Left renal cortex interstitium (tissue), 4 donors: ENCODE measurements around the gene FAM76B. TPM values are rescaled to one million over a fixed set of nuclear protein-coding genes. Genes with fewer than 3 reads are reported as not detected.
A peak's percentile ranks its signal among the peaks of the same experiment; 100 is the strongest.

Source experiments
- DNase-seq, 4 donors: peaks; one replicate each; pipeline ENCODE4 v3.0.0-alpha.2; 2013; ENCODE audit warnings: low read depth in 4 of 4, low spot score in 2 of 4, missing footprints in 1 of 4
- polyA plus RNA-seq, 4 donors: library from polyadenylated mRNA; unstranded; fragments of 120-200 nt; gene quantifications; one replicate each; pipeline ENCODE4 v1.2.1, GENCODE V29; 2013; ENCODE audit not compliant: insufficient read length in 4 of 4

FAM76B gene
- polyA plus RNA-seq, 4 donors, result 48.1 to 64.8 (median 56.1) TPM

- DNase-seq, result no peak
Observed at GRCh38 chr11:95792700-95793099, 3.1 kb upstream of the FAM76B start.

GRCh38 chr11:95792200-95792599 is 2.6 kb upstream of the FAM76B start:
- DNase-seq, result no peak

GRCh38 chr11:95791709-95792033 is 2.1 kb upstream of the FAM76B start:
- no peak for DNase-seq

DNA sequence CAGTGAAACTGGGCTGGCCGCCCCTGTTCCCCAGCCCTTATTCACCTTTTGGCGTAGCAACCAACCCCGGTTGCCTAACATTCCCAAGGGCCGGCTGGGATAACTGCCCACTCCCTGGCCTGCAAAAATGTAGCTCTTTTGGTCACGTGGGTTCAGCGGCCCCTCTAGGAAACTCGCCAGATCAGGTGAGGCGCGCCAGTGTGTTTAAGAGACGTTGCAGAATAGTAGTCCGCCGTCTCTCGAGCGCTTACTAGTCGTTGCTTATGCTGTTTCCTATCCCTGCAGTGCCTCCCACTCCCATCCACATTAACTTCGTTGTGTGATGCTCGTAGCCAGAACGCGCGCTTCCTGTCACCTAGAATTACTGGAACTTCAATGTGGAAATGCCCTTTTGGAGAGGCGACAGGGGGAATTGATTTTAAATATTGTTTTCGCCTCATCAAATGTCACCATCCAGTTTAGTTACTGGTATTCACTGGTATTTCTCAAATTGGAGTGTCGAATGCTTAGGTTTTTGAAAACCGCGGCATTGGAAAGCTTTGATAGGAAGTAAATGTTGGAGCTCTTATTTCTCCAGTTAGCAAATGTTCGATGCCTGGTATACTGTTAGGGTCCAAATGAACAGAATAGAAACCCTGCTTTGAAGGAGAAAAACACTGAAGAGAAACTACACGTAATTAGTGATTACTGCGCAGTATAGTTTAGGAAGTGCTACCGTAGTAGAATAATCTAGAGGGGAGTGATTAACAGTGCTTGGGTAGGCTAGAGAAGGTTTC is 1.5 kb upstream of the FAM76B start:
- peak; percentile 56 to 65 (median 60) for DNase-seq

DNA sequence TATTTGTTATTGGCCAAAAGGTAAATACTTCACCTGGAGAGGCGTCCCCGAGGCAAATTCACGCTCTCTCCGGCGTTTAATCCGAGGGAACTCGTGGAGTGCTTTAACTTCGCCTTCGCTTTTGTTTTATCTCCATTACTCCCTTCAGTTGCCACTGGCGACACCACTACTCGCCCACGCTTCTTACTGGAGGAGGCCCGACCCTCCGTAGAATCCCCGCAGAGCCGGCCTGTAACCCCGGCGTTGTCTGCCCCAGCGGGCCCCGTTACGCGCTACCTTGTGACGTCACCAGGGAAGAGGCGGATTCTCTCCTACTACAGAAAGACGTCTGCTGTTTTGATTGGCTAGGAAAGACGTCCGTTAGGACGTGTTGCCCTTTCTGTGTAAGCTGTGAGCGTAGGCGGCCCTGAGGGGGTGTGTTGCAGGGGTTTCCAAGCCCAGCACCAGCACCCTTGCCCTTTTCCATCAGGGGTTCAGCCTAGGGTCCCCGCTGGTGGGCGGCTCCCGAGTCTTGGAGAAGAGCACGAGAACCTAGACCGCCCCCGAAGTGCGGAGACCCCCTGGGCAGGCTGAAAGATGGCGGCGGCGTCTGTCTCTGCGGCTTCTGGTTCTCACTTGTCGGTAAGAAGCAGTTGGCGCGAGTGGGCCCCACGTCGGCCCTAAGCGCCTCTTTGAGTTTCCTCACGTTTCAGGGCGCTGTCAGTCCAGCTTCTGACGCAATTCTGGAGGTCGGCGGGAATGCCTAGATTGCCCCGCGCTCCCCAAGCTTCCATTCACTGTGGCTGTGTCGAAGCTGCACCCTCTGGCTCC is 746 bp upstream of the FAM76B start, which contains the start of gene CEP57:
CEP57 (plus strand) TSS at position 376 of the 810 bp plus-strand sequence; CDS start at position 577, 201 bp downstream.
- DNase-seq, result peak; percentile 95 to 99 (median 98)

- peak in 3 of 4 donors; percentile 7 to 37 (median 32) for DNase-seq
Observed at GRCh38 chr11:95788921-95789505, 569 bp downstream of the FAM76B start.

- no peak for DNase-seq
Observed at GRCh38 chr11:95780544-95780943, 9.0 kb downstream of the FAM76B start.

DNA sequence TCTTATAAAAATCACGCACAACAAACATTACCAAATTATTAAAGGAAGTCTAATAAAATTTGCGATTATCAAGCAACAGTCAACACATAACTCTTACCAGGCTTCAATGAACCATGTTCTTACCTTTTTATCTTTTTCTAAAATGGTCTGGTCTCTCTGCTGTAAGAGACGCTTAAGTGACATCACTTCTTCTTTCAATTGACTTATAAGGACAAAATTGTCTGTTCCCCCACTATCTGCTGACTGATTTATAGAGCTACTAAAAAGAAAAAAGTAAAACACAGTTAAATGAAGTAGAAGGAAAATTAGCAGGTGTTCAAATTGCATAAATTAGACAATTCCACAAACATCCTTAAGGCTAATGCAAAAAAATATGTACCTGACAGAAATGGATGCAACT is 10.9 kb downstream of the FAM76B start:
- DNase-seq, result no peak

DNA sequence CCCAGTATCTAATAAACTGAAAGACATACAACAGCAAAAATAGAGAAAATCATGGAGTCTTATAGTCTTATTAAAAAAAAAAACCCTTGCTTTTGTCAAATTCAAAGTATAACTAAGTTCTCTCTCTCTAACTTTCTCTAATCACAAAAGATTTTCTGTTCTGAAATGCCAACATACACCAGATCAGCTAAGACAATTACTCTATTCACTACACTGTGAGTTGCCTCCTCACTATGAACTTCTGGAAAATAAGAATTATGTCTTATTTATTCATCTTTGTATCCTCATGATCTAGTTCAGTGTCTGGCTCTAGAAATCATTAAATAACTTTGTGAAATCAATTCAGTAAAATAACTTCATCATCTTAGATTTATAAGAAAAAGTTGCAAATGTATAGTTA is 12.7 kb downstream of the FAM76B start:
- no peak for DNase-seq

DNA sequence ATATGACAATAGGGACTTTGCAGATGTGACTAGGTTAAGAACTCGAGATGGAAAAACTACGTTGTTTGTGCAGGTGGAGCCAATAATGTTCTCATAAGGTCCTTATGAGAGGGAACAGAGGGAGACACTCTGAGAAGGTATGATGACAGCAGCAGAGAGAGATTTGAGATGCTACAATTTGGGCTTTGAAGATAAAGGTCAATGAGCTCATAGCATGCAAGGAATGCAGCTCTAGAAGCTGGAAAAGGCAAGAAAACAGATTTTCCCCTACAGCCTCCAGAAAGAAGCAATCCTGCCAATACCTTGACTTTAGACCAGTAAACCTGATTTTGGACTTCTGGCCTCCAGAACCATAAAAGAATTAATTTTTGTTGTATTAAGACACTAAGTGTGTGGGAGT is 21.1 kb downstream of the FAM76B start:
- no peak for DNase-seq

- DNase-seq, result no peak
Observed at GRCh38 chr11:95767498-95767897, 22.1 kb downstream of the FAM76B start.

DNA sequence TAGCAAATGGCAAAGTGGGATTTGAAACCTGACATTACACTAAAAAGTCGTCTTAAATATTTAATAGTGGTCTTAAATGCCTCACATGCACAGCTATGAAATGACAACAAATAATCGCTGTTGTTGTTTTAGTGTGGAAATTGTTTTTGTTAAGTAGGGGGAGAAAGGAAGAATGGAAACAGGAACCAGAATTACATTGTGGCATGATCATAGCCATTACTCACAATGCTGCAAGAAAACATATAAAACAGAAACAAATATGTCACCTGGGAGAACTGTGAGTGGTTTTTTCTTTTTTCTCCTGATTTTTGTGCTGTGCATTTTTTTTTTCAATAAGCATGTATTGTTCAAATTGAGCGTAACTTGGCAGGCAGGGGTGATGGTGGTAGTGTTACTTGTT is 22.9 kb downstream of the FAM76B start:
- DNase-seq, result no peak

DNA sequence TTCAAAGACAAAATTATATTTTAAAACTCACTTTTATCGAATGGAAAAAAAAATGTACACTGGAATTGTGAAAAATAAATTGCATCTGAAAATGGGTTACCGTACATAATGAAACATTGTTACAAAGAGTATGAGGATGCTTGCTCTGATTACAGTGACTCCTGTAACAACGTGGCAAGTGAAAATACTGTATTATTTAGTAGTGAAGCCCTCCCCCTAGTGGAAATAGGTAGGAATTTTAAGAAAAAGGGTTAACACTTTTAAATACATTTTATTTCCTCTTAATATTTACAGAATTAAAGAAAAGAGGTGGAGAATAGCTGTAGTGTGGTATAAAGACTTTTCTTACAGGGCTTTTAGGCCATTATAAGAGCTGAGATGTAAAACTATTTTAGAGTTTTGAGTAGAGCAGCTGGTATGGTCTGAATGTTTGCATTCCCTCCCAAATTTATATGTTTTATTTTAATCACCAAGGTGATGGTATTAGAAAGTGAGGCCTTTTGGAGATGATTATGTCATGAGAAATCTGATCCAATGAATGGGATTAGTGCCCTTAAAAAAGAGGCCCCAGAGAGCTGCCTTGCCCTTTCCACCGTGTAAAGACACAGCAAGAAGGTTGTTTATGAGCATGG is 25.2 kb downstream of the FAM76B start:
- peak; percentile 13 to 51 (median 26) for DNase-seq

DNA sequence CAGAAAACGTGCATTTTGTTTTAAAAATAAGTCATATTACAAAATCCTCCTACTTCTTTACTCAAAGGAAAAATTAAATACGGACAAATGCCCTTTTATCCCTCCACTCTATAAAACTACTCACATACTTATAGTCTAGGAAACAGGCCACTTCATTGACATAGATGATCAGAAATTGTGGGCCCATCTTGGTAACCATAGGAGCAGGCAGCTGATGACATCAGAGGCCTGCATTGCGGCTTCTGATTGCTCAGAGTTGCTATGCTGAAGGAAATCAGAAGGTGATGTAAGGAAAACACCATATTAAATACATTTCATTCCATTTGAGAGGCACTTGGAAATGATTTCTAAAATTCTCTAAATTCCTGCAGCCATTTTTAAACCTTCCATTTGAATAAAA is 27.0 kb downstream of the FAM76B start:
- DNase-seq, result no peak

DNA sequence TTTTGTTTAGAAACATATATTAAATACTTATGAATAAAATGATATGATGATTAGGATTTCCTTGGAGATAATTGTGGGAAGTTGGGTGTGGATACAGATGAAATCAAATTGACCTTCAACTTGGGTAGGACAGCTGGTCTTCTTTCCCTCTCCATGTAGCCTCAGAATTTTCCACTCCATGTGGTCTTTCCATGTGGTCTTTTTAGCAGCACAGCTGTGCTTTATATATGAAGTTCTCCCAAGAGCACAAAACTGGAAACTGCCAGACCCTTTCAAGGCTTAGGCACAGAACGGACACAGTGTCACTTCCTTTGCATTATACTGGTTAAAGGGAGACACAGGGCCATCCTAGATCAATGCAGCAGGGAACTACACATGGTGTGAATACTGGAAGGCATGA is 28.6 kb downstream of the FAM76B start:
- DNase-seq, result no peak

DNA sequence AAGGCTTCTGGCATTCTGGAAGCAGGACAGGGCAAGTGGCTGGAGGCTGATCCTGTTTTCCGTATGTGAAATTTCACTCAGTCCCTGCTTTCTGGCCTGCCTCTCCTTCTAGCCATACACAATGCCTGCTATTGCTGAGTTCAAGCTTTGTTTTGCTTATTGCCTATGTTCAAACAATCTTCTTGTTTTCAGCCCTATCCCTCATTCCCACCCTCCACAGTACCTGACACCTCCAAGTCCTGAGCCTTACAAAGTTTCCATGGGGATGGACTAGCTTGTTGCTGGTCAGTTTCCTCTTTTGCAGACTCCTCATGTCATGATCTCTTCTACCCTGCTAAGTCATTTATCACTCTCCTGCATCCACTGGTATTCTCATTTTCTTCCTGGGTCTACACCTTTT is 38.1 kb downstream of the FAM76B start:
- no peak for DNase-seq

GRCh38 chr11:95750101-95750500 is 39.5 kb downstream of the FAM76B start:
- no peak for DNase-seq

DNA sequence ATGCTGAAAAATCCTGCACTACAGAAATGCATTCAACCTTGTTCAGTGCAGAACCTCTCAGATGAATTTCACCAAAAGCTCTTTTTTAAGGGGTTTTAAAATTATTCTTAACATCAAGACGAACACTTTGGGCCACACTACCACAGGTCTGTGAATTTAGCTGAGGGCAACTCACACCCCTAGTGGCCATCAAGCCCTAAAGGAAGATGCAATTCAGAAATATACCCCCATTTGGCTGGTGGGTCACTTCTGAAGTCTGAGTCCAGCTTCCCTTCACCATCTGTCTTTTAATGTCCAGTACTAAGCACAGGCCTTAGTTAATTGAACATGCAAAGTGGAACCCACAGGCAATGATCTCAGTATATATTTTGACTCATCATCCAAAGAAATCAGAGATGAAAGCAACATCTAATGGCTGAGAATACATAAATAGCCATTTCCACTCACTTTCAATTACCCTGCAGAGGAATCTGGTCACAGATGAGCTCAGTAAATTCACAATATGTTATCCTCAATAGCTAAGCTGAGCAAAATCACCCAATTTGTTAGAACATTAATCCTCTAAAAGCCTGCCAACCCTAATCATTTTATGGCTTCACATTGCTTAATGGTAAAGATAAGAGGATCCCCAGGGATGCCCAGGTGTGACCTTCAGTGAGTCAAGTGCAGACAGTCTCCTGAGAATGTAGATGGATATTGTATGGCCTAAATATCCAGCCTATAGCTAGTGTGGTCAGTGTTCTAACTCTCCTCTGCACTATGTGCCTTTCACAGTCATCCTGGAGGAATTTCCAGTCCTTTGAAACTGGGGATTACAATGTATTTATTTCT is 50.3 kb downstream of the FAM76B start:
- DNase-seq, result no peak

DNA sequence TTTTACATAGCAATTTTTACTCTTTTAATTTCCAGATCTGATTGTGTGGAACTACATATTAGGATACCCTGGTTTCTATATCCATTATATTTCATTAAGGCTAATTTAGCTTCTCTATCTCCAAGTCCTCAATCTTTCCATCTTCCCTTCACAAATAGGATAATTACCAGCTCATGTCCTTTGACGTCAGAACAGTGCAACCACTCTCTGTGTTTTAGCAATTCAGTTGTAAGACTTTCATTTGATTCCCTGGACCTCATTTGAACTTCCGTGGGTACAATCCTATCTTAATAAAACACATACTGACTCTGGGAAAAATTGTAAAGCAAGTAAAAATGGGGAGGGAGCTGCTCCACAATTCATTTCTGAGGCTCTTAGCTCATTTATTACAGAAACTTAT is 52.8 kb downstream of the FAM76B start:
- DNase-seq, result no peak

- DNase-seq, result no peak
Observed at GRCh38 chr11:95736355-95736754, 53.2 kb downstream of the FAM76B start.
